ENCODE data around the gene ATOH1. TPM values are rescaled to one million over a fixed set of nuclear protein-coding genes. Genes with fewer than 3 reads are reported as not detected.

Gene ATOH1
- total RNA-seq, 3 donors from 2014 or later (not counting 1 experiment from before 2014, with no cell fraction given) = not detected

DNA sequence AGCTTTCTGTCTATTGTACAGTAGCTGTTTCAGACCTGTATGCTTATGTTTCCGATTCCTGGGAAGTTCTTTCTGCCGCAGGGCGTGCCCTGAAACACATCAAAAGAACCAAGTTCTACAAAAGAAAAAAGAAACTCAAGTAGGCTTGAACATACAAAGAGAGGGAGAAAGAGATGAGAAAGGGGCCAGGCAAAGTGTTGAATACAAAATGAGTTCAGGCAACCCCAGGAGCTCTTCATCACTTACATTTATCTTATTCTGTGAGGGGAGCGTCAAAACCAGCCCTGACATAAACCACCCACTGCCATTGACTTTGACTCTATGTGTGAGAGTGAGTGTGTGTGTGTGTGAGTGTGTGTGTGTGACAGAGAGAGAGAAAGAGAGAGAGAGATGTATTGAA, 26.5 kb upstream of the ATOH1 start:
- intact Hi-C loops (cut with micrococcal nuclease) = no loop called here
- no peaks in the 10 kb centered on the region for H3K9me3 ChIP-seq (ENCODE audit: control insufficient read depth, insufficient read depth, low read length)
- DNase-seq (no peak), ATAC-seq (no peak)
- H3K27me3 Mint-ChIP-seq (ENCODE audit: low read depth in 2 of 2) = no peaks in the 10 kb centered on the region
- no peaks in the 10 kb centered on the region for H3K27me3 ChIP-seq (ENCODE audit: control insufficient read depth, insufficient read depth, low read length)
- TF ChIP-seq, protein P1, sequence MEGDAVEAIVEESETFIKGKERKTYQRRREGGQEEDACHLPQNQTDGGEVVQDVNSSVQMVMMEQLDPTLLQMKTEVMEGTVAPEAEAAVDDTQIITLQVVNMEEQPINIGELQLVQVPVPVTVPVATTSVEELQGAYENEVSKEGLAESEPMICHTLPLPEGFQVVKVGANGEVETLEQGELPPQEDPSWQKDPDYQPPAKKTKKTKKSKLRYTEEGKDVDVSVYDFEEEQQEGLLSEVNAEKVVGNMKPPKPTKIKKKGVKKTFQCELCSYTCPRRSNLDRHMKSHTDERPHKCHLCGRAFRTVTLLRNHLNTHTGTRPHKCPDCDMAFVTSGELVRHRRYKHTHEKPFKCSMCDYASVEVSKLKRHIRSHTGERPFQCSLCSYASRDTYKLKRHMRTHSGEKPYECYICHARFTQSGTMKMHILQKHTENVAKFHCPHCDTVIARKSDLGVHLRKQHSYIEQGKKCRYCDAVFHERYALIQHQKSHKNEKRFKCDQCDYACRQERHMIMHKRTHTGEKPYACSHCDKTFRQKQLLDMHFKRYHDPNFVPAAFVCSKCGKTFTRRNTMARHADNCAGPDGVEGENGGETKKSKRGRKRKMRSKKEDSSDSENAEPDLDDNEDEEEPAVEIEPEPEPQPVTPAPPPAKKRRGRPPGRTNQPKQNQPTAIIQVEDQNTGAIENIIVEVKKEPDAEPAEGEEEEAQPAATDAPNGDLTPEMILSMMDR (IDR thresholded peaks at IDR 0.05) = no peak
- no peaks in the 10 kb centered on the region for H3K4me1 ChIP-seq (ENCODE audit: control insufficient read depth, insufficient read depth, low read length)
- H3K4me3 Mint-ChIP-seq = no peak overlapping the region
- H3K27ac ChIP-seq (ENCODE audit: low read length) = no peak overlapping the region
- H3K36me3 ChIP-seq (ENCODE audit: control insufficient read depth, insufficient read depth, low read length) = no peaks in the 10 kb centered on the region
- H3K4me3 ChIP-seq (ENCODE audit: low read length) = no peak overlapping the region
- H3K36me3 Mint-ChIP-seq = no peaks in the 10 kb centered on the region
- no peaks in the 10 kb centered on the region for H3K9me3 Mint-ChIP-seq
- WGBS (ENCODE audit: insufficient coverage) = 94% methylated on average over 3 of the region's 4 CpGs
- H3K4me1 Mint-ChIP-seq = no peaks in the 10 kb centered on the region
- no peak overlapping the region for H3K27ac Mint-ChIP-seq

DNA sequence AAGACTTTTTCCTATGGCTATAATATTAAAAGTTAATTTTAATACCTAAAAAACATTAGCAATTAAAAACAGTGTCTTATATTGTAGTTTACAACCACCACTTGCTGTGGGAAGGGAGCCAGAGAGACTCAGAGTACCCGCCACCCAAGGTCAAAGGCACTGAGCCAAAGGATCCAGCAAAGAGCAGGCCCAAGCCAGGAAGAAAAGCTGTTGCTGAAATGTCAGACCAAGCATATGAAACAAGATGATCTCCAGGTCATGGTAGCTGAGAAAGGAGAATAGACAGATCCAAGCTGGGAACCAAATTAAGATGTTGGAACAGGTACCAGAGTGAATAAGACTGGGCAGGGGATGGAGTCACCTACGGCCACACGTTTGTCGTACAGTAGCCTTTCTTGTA, 18.8 kb upstream of the ATOH1 start:
- H3K9me3 ChIP-seq (ENCODE audit: control insufficient read depth, insufficient read depth, low read length) = no peaks in the 10 kb centered on the region
- no peaks in the 10 kb centered on the region for H3K36me3 ChIP-seq (ENCODE audit: control insufficient read depth, insufficient read depth, low read length)
- no peak for ATAC-seq
- H3K4me1 ChIP-seq (ENCODE audit: control insufficient read depth, insufficient read depth, low read length) = no peaks in the 10 kb centered on the region
- H3K27ac ChIP-seq (ENCODE audit: low read length) = no peak overlapping the region
- 90% methylated on average over 4 of the region's 4 CpGs for WGBS (ENCODE audit: insufficient coverage)
- Mint-ChIP-seq H3K27me3 (ENCODE audit: low read depth in 2 of 2) (no peaks in the 10 kb centered on the region), H3K9me3 (peaks cover 2 to 7% of the 10 kb centered on the region in 2 donors), H3K27ac (no peak overlapping the region), H3K4me1 (no peaks in the 10 kb centered on the region), H3K4me3 (no peak overlapping the region), H3K36me3 (no peaks in the 10 kb centered on the region)
- TF ChIP-seq, protein P1 (IDR thresholded peaks at IDR 0.05) = no peak
- intact Hi-C loops (cut with micrococcal nuclease) = no loop called here
- no peak for DNase-seq
- H3K4me3 ChIP-seq (ENCODE audit: low read length) = no peak overlapping the region
- no peaks in the 10 kb centered on the region for H3K27me3 ChIP-seq (ENCODE audit: control insufficient read depth, insufficient read depth, low read length)

DNA sequence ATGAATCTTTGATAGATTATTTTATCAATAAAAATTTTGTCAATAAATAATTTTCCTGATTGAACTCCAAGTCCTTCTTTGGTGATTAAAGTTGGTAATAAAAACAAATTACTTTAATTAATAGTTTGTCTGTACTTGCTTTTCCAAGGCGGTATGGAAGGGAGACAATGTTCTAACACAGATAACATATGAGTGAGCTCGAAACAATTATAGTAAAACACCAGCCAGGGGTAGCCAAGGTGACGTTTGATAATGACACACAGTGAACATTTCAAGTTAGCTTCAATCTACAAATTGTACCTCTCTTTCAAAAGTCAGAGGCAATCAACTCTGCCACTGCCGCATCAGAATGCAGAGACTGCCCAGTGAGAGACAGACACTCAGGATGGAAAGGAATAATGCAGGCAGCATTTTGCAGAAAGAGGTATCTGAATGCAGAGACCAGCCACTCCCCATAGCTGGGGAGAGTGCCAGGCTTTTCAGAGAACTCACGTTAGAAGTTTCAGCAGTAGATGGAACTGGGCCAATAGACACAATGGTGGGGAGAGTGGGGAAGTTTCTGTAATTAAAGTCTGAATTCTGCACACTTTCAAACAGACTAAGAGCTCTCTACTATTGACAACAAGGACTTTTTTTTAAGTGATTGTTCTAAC, 18.1 kb upstream of the ATOH1 start:
- no peak overlapping the region for H3K27ac ChIP-seq (ENCODE audit: low read length)
- no peaks in the 10 kb centered on the region for H3K9me3 ChIP-seq (ENCODE audit: control insufficient read depth, insufficient read depth, low read length)
- H3K27ac Mint-ChIP-seq = no peak overlapping the region
- no peaks in the 10 kb centered on the region for H3K4me1 Mint-ChIP-seq
- no peaks in the 10 kb centered on the region for H3K27me3 Mint-ChIP-seq (ENCODE audit: low read depth in 2 of 2)
- H3K4me3 ChIP-seq (ENCODE audit: low read length) = no peak overlapping the region
- H3K36me3 ChIP-seq (ENCODE audit: control insufficient read depth, insufficient read depth, low read length) = no peaks in the 10 kb centered on the region
- H3K36me3 Mint-ChIP-seq = no peaks in the 10 kb centered on the region
- H3K4me1 ChIP-seq (ENCODE audit: control insufficient read depth, insufficient read depth, low read length) = no peaks in the 10 kb centered on the region
- no peak overlapping the region for H3K4me3 Mint-ChIP-seq
- WGBS (ENCODE audit: insufficient coverage) = 70% methylated on average over 5 of the region's 5 CpGs
- DNase-seq = no peak
- intact Hi-C loops (cut with micrococcal nuclease) = no loop called here
- ATAC-seq = no peak
- no peaks in the 10 kb centered on the region for H3K27me3 ChIP-seq (ENCODE audit: control insufficient read depth, insufficient read depth, low read length)
- H3K9me3 Mint-ChIP-seq = peaks cover 2 to 7% of the 10 kb centered on the region in 2 donors
- TF ChIP-seq, protein P1 (IDR thresholded peaks at IDR 0.05) = no peak

DNA sequence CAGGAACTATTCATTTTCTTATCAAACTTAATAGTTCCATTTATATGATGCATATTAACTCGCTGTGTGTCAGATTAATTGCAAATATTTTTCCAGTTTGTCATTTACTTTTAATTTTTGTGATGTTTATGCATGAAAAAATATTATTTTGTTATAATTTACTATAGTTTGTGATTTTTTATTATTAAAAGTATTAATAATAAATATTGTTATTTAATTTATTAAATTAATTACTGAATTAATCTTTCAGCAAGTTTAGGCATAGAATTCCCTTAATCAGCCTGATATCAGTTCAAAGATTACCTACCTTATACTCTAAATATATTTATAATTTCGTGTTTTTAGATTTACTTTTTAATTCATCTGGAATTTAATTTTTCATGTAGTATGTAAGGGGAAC, 15.5 kb upstream of the ATOH1 start:
- Mint-ChIP-seq H3K27ac (no peak overlapping the region), H3K36me3 (no peaks in the 10 kb centered on the region), H3K4me3 (no peak overlapping the region), H3K27me3 (ENCODE audit: low read depth in 2 of 2) (no peaks in the 10 kb centered on the region), H3K9me3 (peaks cover 4 to 11% of the 10 kb centered on the region in 2 donors), H3K4me1 (no peaks in the 10 kb centered on the region)
- no peak overlapping the region for H3K4me3 ChIP-seq (ENCODE audit: low read length)
- ATAC-seq = no peak
- TF ChIP-seq, protein P1 (IDR thresholded peaks at IDR 0.05) = no peak
- peaks cover 3% of the 10 kb centered on the region for H3K9me3 ChIP-seq (ENCODE audit: control insufficient read depth, insufficient read depth, low read length)
- intact Hi-C loops (cut with micrococcal nuclease) = no loop called here
- no CpG with 5 or more reads among the region's 2 CpGs for WGBS (ENCODE audit: insufficient coverage)
- no peaks in the 10 kb centered on the region for H3K4me1 ChIP-seq (ENCODE audit: control insufficient read depth, insufficient read depth, low read length)
- no peak for DNase-seq
- H3K27me3 ChIP-seq (ENCODE audit: control insufficient read depth, insufficient read depth, low read length) = no peaks in the 10 kb centered on the region
- no peaks in the 10 kb centered on the region for H3K36me3 ChIP-seq (ENCODE audit: control insufficient read depth, insufficient read depth, low read length)
- no peak overlapping the region for H3K27ac ChIP-seq (ENCODE audit: low read length)
